NCI-H146 (cell line): Measurements from ENCODE around the gene RPAP2.

Experiments
- DNase-seq: peaks from one replicate; lab custom pipeline; 2025; lab: John Stamatoyannopoulos, UW

The RPAP2 gene

GRCh38 chr1:92447033-92447681 is 148.3 kb downstream of the RPAP2 start:
- no peak for DNase-seq

- no peak for DNase-seq
Measured at GRCh38 chr1:92447976-92448375, 149.1 kb downstream of the RPAP2 start.
